Gastroesophageal sphincter (tissue), 3 donors: ENCODE measurements around the gene VWA7.

Source experiments
- POLR2AphosphoS5 ChIP-seq: sonication (generic); formaldehyde crosslinking; IDR thresholded peaks from one replicate; pipeline ENCODE4 v1.6.1; 2017; ENCODE audit warnings: antibody characterized with exemption
- TF ChIP-seq, protein P1 (sequence below), 4 experiments: fragments of 200-600 bp in 2 of 4; fragments of 450-650 bp in 2 of 4; sonication (generic) in 1 of 4; IDR thresholded peaks; one replicate each; pipeline ENCODE4 v1.5.1; 2017 to 2019; ENCODE audit warnings: antibody characterized with exemption in 4 of 4, mild to moderate bottlenecking in 2 of 4, moderate library complexity in 2 of 4

DNA sequence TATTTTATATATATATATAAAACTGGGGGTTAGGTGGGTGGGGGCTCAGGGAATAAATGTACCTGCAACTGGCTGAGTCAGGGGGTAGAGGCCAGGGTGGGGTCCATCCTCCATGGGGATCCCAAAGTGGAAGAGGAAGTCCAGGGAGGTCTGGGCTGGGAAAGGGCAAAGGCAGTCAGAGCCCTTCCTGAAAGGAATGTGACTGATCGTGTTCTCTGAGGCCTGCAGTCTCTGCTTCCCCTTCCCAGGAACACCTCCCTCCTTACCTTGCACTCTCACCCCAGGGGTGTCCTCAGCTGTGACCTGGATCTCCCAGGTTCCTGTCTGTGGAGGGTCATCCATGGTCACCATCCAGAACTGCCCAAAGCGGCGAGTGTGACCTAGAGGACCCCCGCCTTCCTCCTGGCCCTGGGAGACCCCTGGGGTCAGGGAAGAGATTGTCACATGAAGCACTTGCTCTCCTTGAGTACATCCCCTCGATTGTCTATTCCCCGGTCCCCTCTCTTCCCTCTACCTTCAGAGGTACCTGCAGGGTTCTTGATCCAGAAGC lies 10.0 kb downstream of the VWA7 start:
- TF ChIP-seq POLR2AphosphoS5: no peak
- TF ChIP-seq, protein P1, sequence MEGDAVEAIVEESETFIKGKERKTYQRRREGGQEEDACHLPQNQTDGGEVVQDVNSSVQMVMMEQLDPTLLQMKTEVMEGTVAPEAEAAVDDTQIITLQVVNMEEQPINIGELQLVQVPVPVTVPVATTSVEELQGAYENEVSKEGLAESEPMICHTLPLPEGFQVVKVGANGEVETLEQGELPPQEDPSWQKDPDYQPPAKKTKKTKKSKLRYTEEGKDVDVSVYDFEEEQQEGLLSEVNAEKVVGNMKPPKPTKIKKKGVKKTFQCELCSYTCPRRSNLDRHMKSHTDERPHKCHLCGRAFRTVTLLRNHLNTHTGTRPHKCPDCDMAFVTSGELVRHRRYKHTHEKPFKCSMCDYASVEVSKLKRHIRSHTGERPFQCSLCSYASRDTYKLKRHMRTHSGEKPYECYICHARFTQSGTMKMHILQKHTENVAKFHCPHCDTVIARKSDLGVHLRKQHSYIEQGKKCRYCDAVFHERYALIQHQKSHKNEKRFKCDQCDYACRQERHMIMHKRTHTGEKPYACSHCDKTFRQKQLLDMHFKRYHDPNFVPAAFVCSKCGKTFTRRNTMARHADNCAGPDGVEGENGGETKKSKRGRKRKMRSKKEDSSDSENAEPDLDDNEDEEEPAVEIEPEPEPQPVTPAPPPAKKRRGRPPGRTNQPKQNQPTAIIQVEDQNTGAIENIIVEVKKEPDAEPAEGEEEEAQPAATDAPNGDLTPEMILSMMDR (IDR thresholded peaks at IDR 0.05): no peak
